Activated naive CD8-positive, alpha-beta T cell treated with anti-CD3 and anti-CD28 coated beads, Interleukin-2, amount 50 U/mL, for 24 hours (primary cell): ENCODE results near the gene EDN1.

Experiments
- ATAC-seq: fragments of 150-1000 bp; cut with Tn5 transposase; one replicate; pipeline ENCODE4 v1.10.0; 2021
- DNase-seq: peaks from one replicate; pipeline ENCODE4 v3.0.0; 2021
- H3K27ac Mint-ChIP-seq: one replicate; pipeline ENCODE4 v1.8.0; 2021; ENCODE audit warnings: mild to moderate bottlenecking, mixed read lengths
- H3K27me3 Mint-ChIP-seq: one replicate; pipeline ENCODE4 v1.8.0; 2021; ENCODE audit warnings: mixed read lengths
- H3K36me3 Mint-ChIP-seq: one replicate; pipeline ENCODE4 v1.8.0; 2021; ENCODE audit warnings: low read depth, mixed read lengths
- H3K4me1 Mint-ChIP-seq: one replicate; pipeline ENCODE4 v1.8.0; 2021; ENCODE audit warnings: mixed read lengths
- H3K4me3 Mint-ChIP-seq: one replicate; pipeline ENCODE4 v1.8.0; 2021; ENCODE audit warnings: mild to moderate bottlenecking, moderate library complexity, mixed read lengths
- H3K9me3 Mint-ChIP-seq: one replicate; pipeline ENCODE4 v1.8.0; 2021; ENCODE audit warnings: mixed read lengths

The EDN1 gene

DNA sequence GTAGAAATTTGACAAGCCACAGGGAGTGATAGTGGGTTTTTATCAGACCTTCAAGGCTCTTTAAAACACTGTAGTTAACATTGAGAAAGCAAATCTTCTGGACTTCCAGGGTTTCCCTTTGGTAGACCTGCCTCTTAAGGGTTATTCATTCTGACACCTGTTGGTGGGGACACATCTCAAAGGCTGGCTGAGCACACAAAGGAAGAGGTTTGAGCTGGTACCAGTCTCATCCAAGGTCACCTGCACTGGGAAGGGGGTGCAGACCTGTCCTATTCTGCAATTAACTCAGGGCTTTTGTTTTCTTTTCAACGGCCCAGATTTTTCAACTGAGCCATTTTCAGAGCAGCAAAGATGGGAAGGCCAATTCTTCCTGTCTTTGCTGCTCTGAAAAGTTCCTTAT is 45.6 kb downstream of the EDN1 start:
- DNase-seq, result no peak
- no peak overlapping the region for H3K4me3 Mint-ChIP-seq
- no peaks in the 10 kb centered on the region for H3K27me3 Mint-ChIP-seq
- no peak for ATAC-seq
- H3K27ac Mint-ChIP-seq, result no peak overlapping the region
- H3K36me3 Mint-ChIP-seq, result no peaks in the 10 kb centered on the region
- H3K9me3 Mint-ChIP-seq, result no peaks in the 10 kb centered on the region
- no peaks in the 10 kb centered on the region for H3K4me1 Mint-ChIP-seq

DNA sequence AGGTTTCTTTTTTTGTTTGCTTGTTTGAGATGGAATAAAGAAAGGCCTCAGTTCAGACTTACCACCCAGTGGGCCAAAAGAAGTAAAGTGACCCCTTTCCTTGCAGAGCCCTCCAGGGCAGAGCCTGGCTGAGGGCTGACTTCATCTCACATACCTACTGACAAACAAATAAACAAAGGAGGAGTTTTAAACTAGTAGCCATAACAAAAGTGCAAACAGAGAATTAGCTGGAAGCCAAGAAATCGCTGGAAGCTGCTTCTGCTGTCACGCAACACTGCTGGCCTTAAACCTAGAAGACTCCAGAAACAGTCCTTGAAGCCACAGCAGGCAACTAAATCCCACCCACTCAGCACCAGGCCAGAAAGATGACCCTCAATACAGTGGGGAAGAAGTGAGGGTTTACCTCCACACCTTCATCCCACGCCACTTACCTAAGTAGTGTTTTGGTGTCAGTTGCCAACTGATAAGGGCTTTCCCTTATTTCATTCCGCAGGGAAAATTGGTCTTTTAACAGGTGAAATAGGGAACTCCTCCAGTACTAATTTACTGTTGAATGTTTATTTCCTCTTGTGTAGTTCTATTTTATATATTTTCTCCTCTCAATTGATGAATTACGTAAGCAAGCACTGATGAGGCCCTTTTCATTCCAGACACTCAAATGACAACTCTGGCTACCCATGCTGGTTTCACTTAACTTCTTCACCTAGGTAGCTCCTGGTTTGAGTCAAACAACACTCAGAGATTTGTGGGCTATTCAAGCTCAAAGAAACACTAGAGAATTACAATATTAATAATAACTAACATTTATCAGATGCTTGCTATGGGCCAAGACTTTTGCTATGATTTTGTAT is 46.2 kb downstream of the EDN1 start:
- Mint-ChIP-seq H3K9me3 (no peaks in the 10 kb centered on the region), H3K4me3 (no peak overlapping the region), H3K4me1 (no peaks in the 10 kb centered on the region), H3K27me3 (no peaks in the 10 kb centered on the region), H3K27ac (no peak overlapping the region), H3K36me3 (no peaks in the 10 kb centered on the region)
- ATAC-seq (no peak), DNase-seq (no peak)

GRCh38 chr6:12339022-12339421 is 48.9 kb downstream of the EDN1 start:
- H3K27ac Mint-ChIP-seq, result no peak overlapping the region
- no peak for ATAC-seq
- H3K27me3 Mint-ChIP-seq, result peaks cover 2% of the 10 kb centered on the region
- no peaks in the 10 kb centered on the region for H3K9me3 Mint-ChIP-seq
- no peak overlapping the region for H3K4me3 Mint-ChIP-seq
- H3K36me3 Mint-ChIP-seq, result no peaks in the 10 kb centered on the region
- no peak for DNase-seq
- H3K4me1 Mint-ChIP-seq, result no peaks in the 10 kb centered on the region

DNA sequence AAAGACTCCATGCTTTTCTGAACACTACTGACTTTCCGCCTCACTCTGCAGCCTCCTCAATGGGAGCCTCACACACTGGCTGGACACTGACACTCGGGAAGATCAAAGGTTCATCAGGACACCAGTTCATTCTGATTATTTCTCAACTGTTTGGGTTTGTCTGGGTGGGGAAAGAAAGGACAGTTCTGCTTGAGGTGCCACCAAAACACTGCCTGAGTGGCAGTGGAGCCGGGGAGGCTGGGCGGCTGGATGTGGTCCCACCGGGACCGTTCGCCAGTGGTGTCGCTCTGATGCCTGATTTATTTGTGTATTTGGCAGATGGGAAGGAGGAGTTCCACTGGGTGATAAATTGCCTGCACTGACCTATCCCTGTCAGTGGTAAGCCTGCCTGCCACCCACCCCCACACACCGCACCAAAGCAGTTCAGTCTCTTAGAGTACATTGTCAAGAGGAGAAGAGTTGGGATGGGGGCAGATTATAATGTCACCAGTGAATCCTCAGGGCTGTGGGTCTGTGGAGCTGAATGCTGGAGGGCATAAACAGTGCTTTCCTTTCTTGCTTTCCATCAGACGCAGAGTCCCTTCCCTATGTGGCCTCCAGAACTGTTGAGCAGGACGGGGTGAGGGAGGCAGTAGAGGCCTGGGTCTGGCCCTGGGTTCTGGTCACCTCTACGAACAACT is 49.8 kb downstream of the EDN1 start:
- ATAC-seq, result no peak
- Mint-ChIP-seq H3K27me3 (peaks cover 3% of the 10 kb centered on the region), H3K36me3 (no peaks in the 10 kb centered on the region)

GRCh38 chr6:12340488-12340818 is 50.3 kb downstream of the EDN1 start:
- H3K4me3 Mint-ChIP-seq, result no peak overlapping the region
- H3K27ac Mint-ChIP-seq, result no peak overlapping the region
- DNase-seq (no peak), ATAC-seq (no peak)
- H3K27me3 Mint-ChIP-seq, result peaks cover 3% of the 10 kb centered on the region
- H3K4me1 Mint-ChIP-seq, result no peaks in the 10 kb centered on the region
- no peaks in the 10 kb centered on the region for H3K9me3 Mint-ChIP-seq
- H3K36me3 Mint-ChIP-seq, result no peaks in the 10 kb centered on the region

More for the DNA sequence above, 49.8 kb downstream of the EDN1 start:
- H3K27ac Mint-ChIP-seq, result no peak overlapping the region
- no peaks in the 10 kb centered on the region for H3K9me3 Mint-ChIP-seq
- H3K4me1 Mint-ChIP-seq, result no peaks in the 10 kb centered on the region
- no peak overlapping the region for H3K4me3 Mint-ChIP-seq
- DNase-seq, result no peak

- Mint-ChIP-seq H3K27me3 (peaks cover 3% of the 10 kb centered on the region), H3K9me3 (no peaks in the 10 kb centered on the region), H3K4me3 (no peak overlapping the region), H3K4me1 (no peaks in the 10 kb centered on the region), H3K36me3 (no peaks in the 10 kb centered on the region), H3K27ac (no peak overlapping the region)
- DNase-seq (no peak), ATAC-seq (no peak)
These were observed 52.5 kb downstream of the EDN1 start for GRCh38 chr6:12342664-12343063.

GRCh38 chr6:12343122-12343439 is 52.9 kb downstream of the EDN1 start:
- H3K4me1 Mint-ChIP-seq, result no peaks in the 10 kb centered on the region
- H3K4me3 Mint-ChIP-seq, result no peak overlapping the region
- DNase-seq (no peak), ATAC-seq (no peak)
- no peak overlapping the region for H3K27ac Mint-ChIP-seq
- H3K27me3 Mint-ChIP-seq, result peaks cover 3% of the 10 kb centered on the region
- no peaks in the 10 kb centered on the region for H3K36me3 Mint-ChIP-seq
- H3K9me3 Mint-ChIP-seq, result no peaks in the 10 kb centered on the region

DNA sequence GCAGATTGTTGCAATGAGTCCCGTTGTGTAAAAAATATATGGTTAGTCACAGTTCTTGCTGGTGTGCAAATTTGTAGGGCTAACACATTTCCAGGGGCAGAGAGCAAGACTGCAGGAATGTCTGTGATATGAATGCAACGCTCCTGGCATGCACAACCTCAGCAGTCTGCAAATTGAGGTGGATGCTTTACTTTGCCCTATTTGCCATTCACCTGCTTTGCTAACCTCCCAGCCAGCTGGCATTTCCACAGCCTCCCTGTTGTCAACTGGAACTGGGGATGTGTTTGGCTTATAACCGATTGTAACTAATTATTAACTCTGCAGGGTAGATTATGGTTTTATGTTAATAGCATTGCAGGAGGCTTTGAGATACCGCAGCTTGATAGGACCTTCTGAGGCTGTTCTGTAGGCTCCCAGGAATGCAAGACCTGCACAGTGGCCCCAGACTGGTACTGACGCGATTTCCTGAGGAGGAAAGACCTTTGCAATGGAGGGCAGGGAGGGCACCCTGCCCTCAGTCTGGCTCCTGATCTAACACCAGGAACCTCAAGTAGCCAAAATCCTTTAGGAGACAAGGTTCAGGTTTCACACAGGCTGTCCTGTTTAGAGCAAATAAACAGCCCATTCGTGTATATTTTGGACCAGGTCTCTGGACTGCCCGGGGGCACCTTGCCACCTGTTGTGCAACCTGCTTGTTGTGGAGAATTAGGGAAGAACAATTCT is 53.4 kb downstream of the EDN1 start:
- no peak for DNase-seq
- Mint-ChIP-seq H3K4me3 (no peak overlapping the region), H3K27me3 (peaks cover 5% of the 10 kb centered on the region), H3K36me3 (no peaks in the 10 kb centered on the region), H3K9me3 (no peaks in the 10 kb centered on the region), H3K27ac (no peak overlapping the region), H3K4me1 (no peaks in the 10 kb centered on the region)
- no peak for ATAC-seq

DNA sequence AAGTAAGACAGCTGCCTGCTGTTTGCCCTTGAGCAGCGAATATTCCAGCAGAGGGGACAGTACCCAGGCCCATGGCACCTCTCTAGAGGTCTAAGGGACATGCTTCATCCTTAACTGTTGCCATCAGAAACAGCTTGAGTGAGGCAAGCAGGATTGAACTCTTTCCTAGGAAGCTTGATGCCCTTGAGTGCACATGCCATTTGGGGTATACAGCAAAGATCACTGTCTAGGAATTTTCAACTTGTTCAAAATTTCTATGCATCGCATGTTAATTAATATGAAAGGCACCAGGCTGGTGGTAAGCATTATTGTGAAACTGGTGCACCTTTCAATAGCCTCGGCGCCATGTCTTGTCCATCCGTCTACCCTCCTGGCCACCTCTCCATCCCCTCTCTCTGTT is 54.1 kb downstream of the EDN1 start:
- H3K9me3 Mint-ChIP-seq, result no peaks in the 10 kb centered on the region
- ATAC-seq (no peak), DNase-seq (no peak)
- peaks cover 6% of the 10 kb centered on the region for H3K27me3 Mint-ChIP-seq
- H3K4me3 Mint-ChIP-seq, result no peak overlapping the region
- no peak overlapping the region for H3K27ac Mint-ChIP-seq
- H3K4me1 Mint-ChIP-seq, result no peaks in the 10 kb centered on the region
- H3K36me3 Mint-ChIP-seq, result no peaks in the 10 kb centered on the region

GRCh38 chr6:12344961-12345693 is 55.0 kb downstream of the EDN1 start:
- no peak for ATAC-seq
- H3K27ac Mint-ChIP-seq, result no peak overlapping the region
- no peaks in the 10 kb centered on the region for H3K9me3 Mint-ChIP-seq
- DNase-seq, result no peak
- no peak overlapping the region for H3K4me3 Mint-ChIP-seq
- H3K27me3 Mint-ChIP-seq, result peaks cover 12% of the 10 kb centered on the region
- no peaks in the 10 kb centered on the region for H3K36me3 Mint-ChIP-seq
- no peaks in the 10 kb centered on the region for H3K4me1 Mint-ChIP-seq

GRCh38 chr6:12345694-12346058 is 55.5 kb downstream of the EDN1 start:
- Mint-ChIP-seq H3K27ac (no peak overlapping the region), H3K4me1 (no peaks in the 10 kb centered on the region)
- no peak for DNase-seq

More at GRCh38 chr6:12345694-12346058, 55.5 kb downstream of the EDN1 start:
- no peak overlapping the region for H3K4me3 Mint-ChIP-seq
- H3K36me3 Mint-ChIP-seq, result no peaks in the 10 kb centered on the region
- ATAC-seq, result no peak
- H3K27me3 Mint-ChIP-seq, result peaks cover 12% of the 10 kb centered on the region
- H3K9me3 Mint-ChIP-seq, result peaks cover 4% of the 10 kb centered on the region
